Parathyroid adenoma (tissue), 2 donors: ENCODE measurements around the gene NISCH.

Experiments
- H2AFZ ChIP-seq: fragments of 300-600 bp; sonication (generic); one replicate; pipeline ENCODE4 v1.7.0; 2017; ENCODE audit warnings: antibody characterized with exemption, mild to moderate bottlenecking
- H3K27ac ChIP-seq: fragments of 300-600 bp; sonication (generic); one replicate; pipeline ENCODE4 v1.7.0; 2017
- H3K27me3 ChIP-seq: fragments of 300-600 bp; sonication (generic); one replicate; pipeline ENCODE4 v1.7.0; 2017; ENCODE audit warnings: low read length; ENCODE audit not compliant: control insufficient read depth, insufficient read depth
- H3K36me3 ChIP-seq: fragments of 300-600 bp; sonication (generic); one replicate; pipeline ENCODE4 v1.7.0; 2017; ENCODE audit warnings: low read length; ENCODE audit not compliant: control insufficient read depth, insufficient read depth
- H3K4me1 ChIP-seq: fragments of 300-600 bp; sonication (generic); one replicate; pipeline ENCODE4 v1.7.0; 2017; ENCODE audit warnings: control low read depth
- H3K4me2 ChIP-seq: fragments of 300-600 bp; sonication (generic); one replicate; pipeline ENCODE4 v1.7.0; 2017; ENCODE audit warnings: low read length
- H3K4me3 ChIP-seq: fragments of 300-600 bp; sonication (generic); one replicate; pipeline ENCODE4 v1.7.0; 2017; ENCODE audit warnings: low read depth, low read length
- H3K79me2 ChIP-seq: fragments of 300-600 bp; sonication (generic); one replicate; pipeline ENCODE4 v1.7.0; 2017; ENCODE audit warnings: control low read depth
- H3K9ac ChIP-seq: fragments of 300-600 bp; sonication (generic); one replicate; pipeline ENCODE4 v1.7.0; 2017; ENCODE audit warnings: mild to moderate bottlenecking
- H3K9me3 ChIP-seq: fragments of 300-600 bp; sonication (generic); one replicate; pipeline ENCODE4 v1.7.0; 2017; ENCODE audit warnings: low read length; ENCODE audit not compliant: control insufficient read depth
- CTCF ChIP-seq: fragments of 300-600 bp; sonication (generic); IDR thresholded peaks from one replicate; pipeline ENCODE4 v1.7.0; 2017; ENCODE audit warnings: antibody characterized with exemption, mild to moderate bottlenecking
- donor health status: primary hyperparathyroidism.

Gene NISCH

GRCh38 chr3:52536369-52537164 lies 81.2 kb downstream of the NISCH start, which contains the start of gene UQCC5:
UQCC5 (plus strand) TSS chr3:52536605; CDS start chr3:52536756, 151 bp downstream.
- Histone ChIP-seq H3K4me3 (peak within 1 kb of the TSS; percentile 82), H3K9me3 (no peaks in the 10 kb centered on the region), H3K27me3 (no peaks in the 10 kb centered on the region), H3K79me2 (peaks cover 19% of the 10 kb centered on the region), H3K27ac (peak within 1 kb of the TSS; percentile 82), H3K9ac (peak within 1 kb of the TSS; percentile 22), H3K4me2 (peak within 1 kb of the TSS; percentile 79), H3K4me1 (peaks cover 26% of the 10 kb centered on the region), H3K36me3 (no peaks in the 10 kb centered on the region), H2AFZ (peak within 1 kb of the TSS; percentile 74)
- TF ChIP-seq CTCF = no peak

GRCh38 chr3:52537165-52537620 lies 81.8 kb downstream of the NISCH start:
- TF ChIP-seq CTCF = no peak
- Histone ChIP-seq H3K27me3 (no peaks in the 10 kb centered on the region), H3K79me2 (peaks cover 19% of the 10 kb centered on the region), H3K4me2 (peak overlapping the region; percentile 79), H3K9me3 (no peaks in the 10 kb centered on the region), H2AFZ (peak overlapping the region; percentile 74), H3K9ac (peak overlapping the region; percentile 22), H3K4me3 (peak overlapping the region; percentile 82), H3K27ac (peak overlapping the region; percentile 82), H3K36me3 (no peaks in the 10 kb centered on the region), H3K4me1 (peaks cover 26% of the 10 kb centered on the region)

GRCh38 chr3:52537726-52538421 lies 82.5 kb downstream of the NISCH start:
- H3K27me3 ChIP-seq = no peaks in the 10 kb centered on the region
- H3K9me3 ChIP-seq = no peaks in the 10 kb centered on the region
- H3K79me2 ChIP-seq = peaks cover 19% of the 10 kb centered on the region
- H2AFZ ChIP-seq = no peak overlapping the region
- H3K4me3 ChIP-seq = peak overlapping the region; percentile 82
- H3K36me3 ChIP-seq = no peaks in the 10 kb centered on the region
- peak overlapping the region; percentile 79 for H3K4me2 ChIP-seq
- H3K9ac ChIP-seq = no peak overlapping the region
- H3K27ac ChIP-seq = peak overlapping the region; percentile 82
- TF ChIP-seq CTCF = no peak
- H3K4me1 ChIP-seq = peaks cover 26% of the 10 kb centered on the region

DNA sequence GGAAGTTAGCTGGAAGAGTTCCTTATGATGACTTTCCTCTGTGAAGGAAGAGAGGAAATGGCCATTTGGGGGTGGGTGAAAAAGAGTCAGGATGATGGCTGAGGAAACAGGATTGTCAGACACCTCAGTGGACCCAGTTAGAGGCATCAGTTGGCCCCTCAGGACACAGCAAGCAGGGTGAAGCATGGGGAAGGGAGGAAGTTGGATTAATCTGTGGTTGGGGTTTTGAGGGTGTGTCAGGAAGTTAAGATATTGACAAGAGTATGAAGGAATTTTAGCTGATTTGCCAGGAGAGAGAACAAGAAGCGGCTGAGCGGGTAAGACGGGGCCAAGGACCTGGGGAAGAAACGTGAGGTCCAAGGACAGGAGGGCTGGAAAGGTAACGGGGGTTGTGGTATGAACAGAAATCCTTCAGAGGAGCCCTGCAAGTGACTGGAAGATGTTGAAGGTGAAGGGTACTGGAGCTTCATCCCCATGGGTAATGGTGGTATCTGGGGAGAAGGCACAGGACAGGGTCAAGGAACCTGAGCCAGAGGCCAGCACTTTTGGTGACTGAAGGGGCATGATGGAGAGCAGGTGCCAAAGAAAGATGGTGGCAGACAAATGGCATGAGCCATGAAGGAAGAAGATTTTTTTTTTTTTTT lies 83.7 kb downstream of the NISCH start:
- no peak overlapping the region for H3K27ac ChIP-seq
- TF ChIP-seq CTCF = no peak
- H3K27me3 ChIP-seq = no peaks in the 10 kb centered on the region
- H3K9me3 ChIP-seq = no peaks in the 10 kb centered on the region
- H3K36me3 ChIP-seq = no peaks in the 10 kb centered on the region
- no peak overlapping the region for H2AFZ ChIP-seq
- H3K79me2 ChIP-seq = peaks cover 19% of the 10 kb centered on the region
- no peak overlapping the region for H3K9ac ChIP-seq
- H3K4me3 ChIP-seq = no peak overlapping the region
- H3K4me2 ChIP-seq = peak overlapping the region; percentile 43
- peaks cover 26% of the 10 kb centered on the region for H3K4me1 ChIP-seq
